Measurements from ENCODE around the gene EPHA5.

- no peak for TF ChIP-seq POLR2A (IDR thresholded peaks at IDR 0.05)
- no peak for TF ChIP-seq CTCF (IDR thresholded peaks at IDR 0.05)
These were observed 15.3 kb downstream of the EPHA5 start for GRCh38 chr4:65654976-65655375.

Measured in sigmoid colon (tissue), 3 donors.